ENCODE results near the gene ZYX. TPM values are rescaled to one million over a fixed set of nuclear protein-coding genes. Genes with fewer than 3 reads are reported as not detected.
A peak's percentile ranks its signal among the peaks of the same experiment; 100 is the strongest.

The ZYX gene, protein sequence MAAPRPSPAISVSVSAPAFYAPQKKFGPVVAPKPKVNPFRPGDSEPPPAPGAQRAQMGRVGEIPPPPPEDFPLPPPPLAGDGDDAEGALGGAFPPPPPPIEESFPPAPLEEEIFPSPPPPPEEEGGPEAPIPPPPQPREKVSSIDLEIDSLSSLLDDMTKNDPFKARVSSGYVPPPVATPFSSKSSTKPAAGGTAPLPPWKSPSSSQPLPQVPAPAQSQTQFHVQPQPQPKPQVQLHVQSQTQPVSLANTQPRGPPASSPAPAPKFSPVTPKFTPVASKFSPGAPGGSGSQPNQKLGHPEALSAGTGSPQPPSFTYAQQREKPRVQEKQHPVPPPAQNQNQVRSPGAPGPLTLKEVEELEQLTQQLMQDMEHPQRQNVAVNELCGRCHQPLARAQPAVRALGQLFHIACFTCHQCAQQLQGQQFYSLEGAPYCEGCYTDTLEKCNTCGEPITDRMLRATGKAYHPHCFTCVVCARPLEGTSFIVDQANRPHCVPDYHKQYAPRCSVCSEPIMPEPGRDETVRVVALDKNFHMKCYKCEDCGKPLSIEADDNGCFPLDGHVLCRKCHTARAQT
- total RNA-seq (2022) (168 and 260 TPM in 2 replicates), Bru-seq, nascent RNA (percentile 82 among the genes with signal in this experiment), BruChase-seq, experiment 1, labeled RNA remaining after a 6-hour chase (percentile 93 among the genes with signal in this experiment), BruChase-seq, experiment 2, labeled RNA remaining after a 2-hour chase (percentile 84 among the genes with signal in this experiment)
- long read RNA-seq, transcript ZYX-201 (10 exons, 2,493 nt): major isoform, 201 of 544 reads
- long read RNA-seq, partial matches to known transcripts: 99 of 544 reads
- long read RNA-seq, other reads (novel, unspliced or antisense): 240 of 544 reads

DNA sequence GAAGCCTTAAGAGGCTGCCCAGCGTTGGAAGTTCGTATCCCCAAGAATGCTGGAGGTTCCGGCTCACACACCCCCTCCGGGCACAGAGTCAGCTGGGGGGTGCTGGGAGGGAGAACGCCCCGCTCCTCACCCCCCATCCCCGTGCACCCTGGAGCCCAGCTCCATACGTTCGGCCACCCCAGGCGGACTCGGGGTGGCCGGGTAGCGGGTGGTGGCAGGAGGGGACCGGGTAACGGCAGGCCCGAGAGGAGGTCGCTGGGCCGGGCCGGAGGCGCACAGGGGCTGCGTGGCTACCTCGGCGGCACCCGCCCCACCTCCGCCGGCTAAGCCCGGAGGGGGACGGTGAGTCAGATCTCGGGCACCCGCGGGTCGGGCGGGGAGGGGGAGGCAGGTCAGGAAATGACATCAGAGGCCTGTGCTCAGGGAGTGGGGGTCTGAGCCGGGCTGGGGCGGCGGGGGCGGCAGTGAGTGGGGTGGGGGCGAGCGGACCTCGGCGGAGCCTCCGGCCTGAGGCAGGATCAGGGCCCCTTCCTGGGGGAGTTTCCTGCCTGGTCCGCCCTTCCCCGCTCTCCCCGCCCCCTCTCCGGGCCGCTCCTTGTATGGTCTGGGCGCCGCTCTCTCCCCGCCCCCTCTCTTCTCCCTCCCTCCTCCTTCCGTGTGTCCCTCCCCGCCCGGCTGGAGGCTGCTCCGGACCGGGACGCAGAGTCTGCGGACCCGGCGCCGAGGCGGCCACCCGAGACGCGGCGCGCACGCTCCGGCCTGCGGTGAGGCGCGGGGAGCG lies at the start of gene ZYX:
ZYX (plus strand) TSS at position 700 of the 781 bp plus-strand sequence. CDS start 227 bp downstream, outside the sequence.
- peak; percentile 90 for DNase-seq (ENCODE audit: unreplicated experiment)
- H3K36me3 Mint-ChIP-seq (ENCODE audit: insufficient read depth, unreplicated experiment): peaks cover 22% of the 10 kb centered on the region
- no peaks in the 10 kb centered on the region for H3K9me3 Mint-ChIP-seq (ENCODE audit: unreplicated experiment)
- peak within 1 kb of the TSS; percentile 88 for H3K27ac Mint-ChIP-seq (ENCODE audit: low read depth, unreplicated experiment)
- peak within 1 kb of the TSS; percentile 77 for H3K4me3 Mint-ChIP-seq (ENCODE audit: unreplicated experiment)
- no peaks in the 10 kb centered on the region for H3K27me3 Mint-ChIP-seq (ENCODE audit: insufficient read depth, unreplicated experiment)
- POLR2A ChIA-PET: interaction anchor here (0.7 to 1.7 kb wide), 20 partner anchors 8 to 140 kb away, joined by 3 to 18 read pairs (median 4); partner anchors contain the start of genes CASP2 and GSTK1
- CTCF ChIA-PET: interaction anchor here (0.6 to 3.5 kb wide), 23 partner anchors 11 to 1351 kb away, joined by 3 to 31 read pairs (median 4); partner anchors contain the start of genes EPHA1 and GSTK1
- H3K4me1 Mint-ChIP-seq (ENCODE audit: insufficient read depth, unreplicated experiment): peaks cover 30% of the 10 kb centered on the region
- TF ChIP-seq, protein P1, sequence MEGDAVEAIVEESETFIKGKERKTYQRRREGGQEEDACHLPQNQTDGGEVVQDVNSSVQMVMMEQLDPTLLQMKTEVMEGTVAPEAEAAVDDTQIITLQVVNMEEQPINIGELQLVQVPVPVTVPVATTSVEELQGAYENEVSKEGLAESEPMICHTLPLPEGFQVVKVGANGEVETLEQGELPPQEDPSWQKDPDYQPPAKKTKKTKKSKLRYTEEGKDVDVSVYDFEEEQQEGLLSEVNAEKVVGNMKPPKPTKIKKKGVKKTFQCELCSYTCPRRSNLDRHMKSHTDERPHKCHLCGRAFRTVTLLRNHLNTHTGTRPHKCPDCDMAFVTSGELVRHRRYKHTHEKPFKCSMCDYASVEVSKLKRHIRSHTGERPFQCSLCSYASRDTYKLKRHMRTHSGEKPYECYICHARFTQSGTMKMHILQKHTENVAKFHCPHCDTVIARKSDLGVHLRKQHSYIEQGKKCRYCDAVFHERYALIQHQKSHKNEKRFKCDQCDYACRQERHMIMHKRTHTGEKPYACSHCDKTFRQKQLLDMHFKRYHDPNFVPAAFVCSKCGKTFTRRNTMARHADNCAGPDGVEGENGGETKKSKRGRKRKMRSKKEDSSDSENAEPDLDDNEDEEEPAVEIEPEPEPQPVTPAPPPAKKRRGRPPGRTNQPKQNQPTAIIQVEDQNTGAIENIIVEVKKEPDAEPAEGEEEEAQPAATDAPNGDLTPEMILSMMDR (IDR thresholded peaks at IDR 0.05; ENCODE audit: unreplicated experiment): no peak
- BruUV-seq (replicated peaks): no TSS peak
- intact Hi-C loops (cut with micrococcal nuclease): loop anchor here (1.0 to 5.0 kb wide), 5 partner anchors 35 to 521 kb away; partner anchors contain the start of genes CASP2 and TCAF1

DNA sequence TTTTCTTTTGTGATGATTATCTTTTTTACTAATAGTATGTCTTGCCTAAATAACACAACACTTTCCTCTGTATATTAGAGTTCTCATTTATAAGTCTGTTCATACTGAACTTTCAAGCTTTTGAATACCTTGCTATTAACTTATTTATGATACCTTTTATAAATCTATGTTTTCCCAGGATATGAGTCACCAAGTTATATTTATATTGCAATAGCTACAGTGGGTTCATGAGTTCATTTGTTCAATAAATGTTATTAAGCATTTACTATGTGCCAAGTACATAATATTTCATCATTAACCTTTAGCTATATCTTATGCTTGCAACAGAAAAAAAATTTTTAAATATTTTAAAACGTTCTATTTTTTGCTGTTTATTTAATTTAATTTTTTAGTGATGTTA lies 46.9 kb upstream of the ZYX start:
- peaks cover 12% of the 10 kb centered on the region for H3K4me1 Mint-ChIP-seq (ENCODE audit: insufficient read depth, unreplicated experiment)
- H3K27ac Mint-ChIP-seq (ENCODE audit: low read depth, unreplicated experiment): no peak overlapping the region
- CTCF ChIA-PET: interaction anchor here (0.5 to 3.3 kb wide), 3 partner anchors 45 to 94 kb away, joined by 3 to 14 read pairs (median 5); no protein-coding TSS in a partner anchor
- TF ChIP-seq, protein P1 (IDR thresholded peaks at IDR 0.05; ENCODE audit: unreplicated experiment): no peak
- intact Hi-C loops (cut with micrococcal nuclease): no loop called here
- no peak overlapping the region for H3K4me3 Mint-ChIP-seq (ENCODE audit: unreplicated experiment)
- no TSS peak for BruUV-seq (replicated peaks)
- POLR2A ChIA-PET: interaction anchor here (0.6 to 1.3 kb wide), 4 partner anchors 9 to 166 kb away, joined by 3 to 6 read pairs (median 3); no protein-coding TSS in a partner anchor
- H3K27me3 Mint-ChIP-seq (ENCODE audit: insufficient read depth, unreplicated experiment): no peaks in the 10 kb centered on the region
- H3K36me3 Mint-ChIP-seq (ENCODE audit: insufficient read depth, unreplicated experiment): no peaks in the 10 kb centered on the region
- no peaks in the 10 kb centered on the region for H3K9me3 Mint-ChIP-seq (ENCODE audit: unreplicated experiment)
- DNase-seq (ENCODE audit: unreplicated experiment): no peak

DNA sequence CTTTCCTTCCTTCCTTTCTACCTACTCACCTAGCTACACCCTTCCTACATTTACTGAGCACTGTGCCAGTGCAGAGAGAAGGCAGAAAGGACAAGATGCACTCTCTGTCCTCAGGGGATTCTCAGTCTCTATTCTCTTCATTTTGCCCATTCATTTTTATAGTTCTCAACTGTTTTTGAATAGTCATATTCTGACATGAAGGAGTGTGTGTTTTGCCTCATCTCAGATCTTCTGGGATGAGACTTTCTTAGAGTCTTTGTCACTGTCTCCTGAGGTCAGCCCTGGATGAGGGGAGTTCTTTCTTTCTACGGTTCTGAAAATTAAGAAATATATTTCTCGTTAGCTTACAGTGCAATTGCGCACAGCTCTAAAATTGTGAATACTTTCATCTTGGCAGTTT lies 43.9 kb upstream of the ZYX start:
- ChIA-PET CTCF (interaction anchor here (0.5 to 3.3 kb wide), 7 partner anchors 9 to 755 kb away, joined by 3 to 14 read pairs (median 3); no protein-coding TSS in a partner anchor), POLR2A (no interaction called here)

More for the DNA sequence above, 43.9 kb upstream of the ZYX start:
- no peak for DNase-seq (ENCODE audit: unreplicated experiment)
- no peaks in the 10 kb centered on the region for H3K36me3 Mint-ChIP-seq (ENCODE audit: insufficient read depth, unreplicated experiment)
- no peaks in the 10 kb centered on the region for H3K27me3 Mint-ChIP-seq (ENCODE audit: insufficient read depth, unreplicated experiment)
- no peak overlapping the region for H3K27ac Mint-ChIP-seq (ENCODE audit: low read depth, unreplicated experiment)
- H3K9me3 Mint-ChIP-seq (ENCODE audit: unreplicated experiment): no peaks in the 10 kb centered on the region
- intact Hi-C loops (cut with micrococcal nuclease): no loop called here
- TF ChIP-seq, protein P1 (IDR thresholded peaks at IDR 0.05; ENCODE audit: unreplicated experiment): no peak
- no peaks in the 10 kb centered on the region for H3K4me1 Mint-ChIP-seq (ENCODE audit: insufficient read depth, unreplicated experiment)
- H3K4me3 Mint-ChIP-seq (ENCODE audit: unreplicated experiment): no peak overlapping the region
- BruUV-seq (replicated peaks): no TSS peak

Measured in MCF 10A (cell line).